H1 (cell line): ENCODE measurements around the gene PTPRD. TPM values are rescaled to one million over a fixed set of nuclear protein-coding genes. Genes with fewer than 3 reads are reported as not detected.

Experiments
- ATF3 ChIP-seq: IDR thresholded peaks from 2 replicates; pipeline ENCODE4 v1.6.1; 2011; ENCODE audit warnings: low read depth, mild to moderate bottlenecking, low read length; ENCODE audit not compliant: insufficient read depth
- EGR1 ChIP-seq: IDR thresholded peaks from 2 replicates; pipeline ENCODE4 v1.6.1; 2011; ENCODE audit warnings: low read depth, low read length, borderline replicate concordance
- GTF2F1 ChIP-seq: IDR thresholded peaks from 2 replicates; pipeline ENCODE4 v1.6.1; 2012; ENCODE audit warnings: low read depth, low read length, improper control_type of control experiment, borderline replicate concordance
- POLR2A ChIP-seq, 2 experiments: IDR thresholded peaks; 1 replicate in 1 of 2; 2 replicates in 1 of 2; pipeline ENCODE4 v1.6.1; 2011; ENCODE audit warnings: low read depth in 2 of 2, low read length in 2 of 2, mild to moderate bottlenecking in 2 of 2; ENCODE audit errors: control extremely low read depth in 1 of 2
- RXRA ChIP-seq: IDR thresholded peaks from 2 replicates; pipeline ENCODE4 v1.6.1; 2011; ENCODE audit warnings: low read depth, mild to moderate bottlenecking, low read length, moderate library complexity; ENCODE audit not compliant: insufficient read depth
- SAP30 ChIP-seq: fragments of 300-600 bp; sonication (generic); IDR thresholded peaks from 2 replicates; pipeline ENCODE4 v1.7.1; 2012; ENCODE audit warnings: low read length, moderate library complexity, mild to moderate bottlenecking, inconsistent platforms; ENCODE audit not compliant: insufficient read depth, insufficient replicate concordance
- SIN3A ChIP-seq, 2 experiments: IDR thresholded peaks in 1 of 2; conservative IDR thresholded peaks in 1 of 2; 2 replicates each; pipeline ENCODE4 v1.6.1; 2011 to 2012; ENCODE audit warnings: low read length in 2 of 2, improper control_type of control experiment in 1 of 2, low read depth in 1 of 2, mild to moderate bottlenecking in 1 of 2
- polyA plus RNA-seq, 7 experiments: library from polyadenylated mRNA; depleted of rRNA in 3 of 7; stranded (reverse) in 5 of 7; unstranded in 2 of 7; fragments of >200 nt in 5 of 7; fragments of 200-250 nt in 2 of 7; gene quantifications; 1 replicate in 5 of 7; 2 replicates in 1 of 7; 4 replicates in 1 of 7; pipeline versions ENCODE4 v1.2.1 to v1.2.3, GENCODE V29; 2011 to 2013; ENCODE audit warnings: missing spikeins in 2 of 7, mixed read lengths in 2 of 7
- total RNA-seq: library from RNA; stranded (reverse); fragmentation: NEBNext Ultra II Directional; extraction: Animal tissue kit (Norgen Biotek cat#: 25700); gene quantifications from 2 replicates; pipeline ENCODE4 v1.2.1, GENCODE V29; 2021

Gene PTPRD
- total and polyA plus RNA-seq, 2 of the 8 experiments (the other 6 are each of a cell fraction or from before 2014, with no cell fraction given) = 17.2 to 77.0 TPM

- no peak for TF ChIP-seq GTF2F1
- TF ChIP-seq SAP30 = no peak
- no peak for TF ChIP-seq ATF3
- TF ChIP-seq SIN3A (conservative IDR thresholded peaks at IDR 0.05 in 1 of 2, IDR thresholded peaks at IDR 0.05 in 1 of 2; ENCODE audit: low read depth in 1 of 2, low read length in 2 of 2) = no peak
- no peak for TF ChIP-seq POLR2A (IDR thresholded peaks at IDR 0.05; ENCODE audit: control extremely low read depth in 1 of 2, low read depth in 2 of 2, low read length in 2 of 2)
- TF ChIP-seq RXRA = no peak
- no peak for TF ChIP-seq EGR1
Measured at GRCh38 chr9:9764821-9765220, 848.0 kb downstream of the PTPRD start (continued).
